Right ventricle myocardium inferior (tissue), 1 donor: Measurements from ENCODE around the gene CEACAM5. TPM values are rescaled to one million over a fixed set of nuclear protein-coding genes. Genes with fewer than 3 reads are reported as not detected.
"Not testable (repeated sequence)": the region's sequence is repeated elsewhere in the genome, so short reads cannot be mapped to it uniquely, and the experiment has no call there.

Source experiments
- ATAC-seq: fragments of 200-7000 bp; cut with Tn5 transposase; one replicate; pipeline ENCODE4 v1.9.1; 2020; ENCODE audit warnings: mild to moderate bottlenecking, moderate library complexity
- DNase-seq: peaks from one replicate; pipeline ENCODE4 v3.0.0; 2021; ENCODE audit errors: missing footprints
- intact Hi-C: fragments of 100-400 bp; cut with DNase I; formaldehyde crosslinking; loops from one replicate; pipeline ENCODE4 v1.11.0; 2022
- total RNA-seq: library from RNA; stranded (reverse); fragmentation: NEBNext Ultra II Directional; extraction: Animal tissue kit (Norgen Biotek cat#: 25700); gene quantifications from one replicate; pipeline ENCODE4 v1.2.1, GENCODE V29; 2021
- donor health status: DM: no; HTN: yes; CAD: no; lungs with severe emphysema.

Gene CEACAM5
- total RNA-seq, 1 donor from 2014 or later, result not detected

DNA sequence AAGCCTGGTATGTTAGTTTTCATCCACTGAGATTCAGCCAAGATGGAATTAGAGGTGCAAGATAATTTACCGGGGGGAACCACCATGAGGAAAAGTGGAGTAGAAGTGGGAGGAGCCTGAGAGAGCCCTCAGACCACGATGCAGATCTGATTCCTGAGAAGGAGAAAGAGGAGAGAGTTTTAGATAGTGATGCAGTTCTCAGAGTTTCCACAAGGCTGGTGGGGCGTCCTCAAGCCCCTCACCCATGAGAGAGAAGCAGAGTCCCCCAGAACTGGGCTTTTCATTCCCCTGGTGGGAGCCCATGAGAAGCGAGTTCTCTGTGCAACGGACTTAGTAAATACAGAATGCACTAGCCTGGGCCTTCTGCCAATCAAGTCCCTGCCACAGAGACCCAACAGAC, 18.1 kb downstream of the CEACAM5 start:
- intact Hi-C loops, result no loop called here
- DNase-seq (no peak), ATAC-seq (no peak)

- intact Hi-C loops, result no loop called here
- no peak for ATAC-seq
These were observed 25.7 kb downstream of the CEACAM5 start for GRCh38 chr19:41734156-41734555.

DNA sequence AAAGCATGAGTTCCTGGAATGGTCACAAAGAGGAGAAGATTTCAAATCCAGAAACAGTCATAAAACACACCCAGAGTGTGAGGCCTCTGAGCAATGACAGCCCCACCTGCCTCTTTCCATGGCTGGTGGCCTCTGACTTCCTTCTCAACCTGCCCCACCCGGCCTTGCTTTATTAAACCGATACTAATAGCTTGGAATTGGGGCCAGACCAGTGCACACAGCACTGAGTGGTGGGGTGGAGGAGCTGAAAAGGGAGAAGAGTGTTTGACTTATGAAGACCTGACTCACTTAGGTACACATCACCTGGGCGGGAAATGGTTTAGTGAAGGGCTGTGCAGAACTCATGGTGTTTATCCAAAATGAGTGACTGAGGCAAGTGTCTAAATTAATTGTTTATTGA, 26.2 kb downstream of the CEACAM5 start:
- ATAC-seq, result no peak
- intact Hi-C loops, result no loop called here
- DNase-seq, result no peak

More at GRCh38 chr19:41734156-41734555, 25.7 kb downstream of the CEACAM5 start:
- no peak for DNase-seq

DNA sequence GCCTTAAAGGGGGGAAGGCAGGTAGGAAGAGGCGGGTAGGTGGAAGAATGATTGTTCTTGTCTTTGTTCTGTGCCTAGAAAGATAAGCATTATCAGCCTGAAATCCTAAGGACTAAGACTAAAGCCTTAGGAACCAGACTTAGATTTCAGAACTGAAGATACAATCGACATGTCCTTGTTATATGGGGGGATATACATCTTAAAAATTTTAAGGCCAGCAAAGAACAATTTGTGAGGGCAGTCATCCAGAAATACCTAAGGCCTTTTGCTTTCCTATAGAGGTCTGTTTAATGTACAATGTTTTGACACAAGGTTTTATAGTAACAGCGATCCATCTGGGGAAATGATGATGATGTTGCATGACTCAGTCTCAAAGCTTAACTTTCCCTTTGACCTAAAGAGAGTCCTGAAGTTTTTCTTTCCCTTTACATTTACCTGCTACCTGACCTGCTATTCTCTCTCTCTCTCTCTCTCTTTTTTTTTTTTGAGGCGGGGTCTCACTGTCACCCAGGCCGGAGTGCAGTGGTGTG, 26.7 kb downstream of the CEACAM5 start:
- intact Hi-C loops, result no loop called here
- no peak for DNase-seq

DNA sequence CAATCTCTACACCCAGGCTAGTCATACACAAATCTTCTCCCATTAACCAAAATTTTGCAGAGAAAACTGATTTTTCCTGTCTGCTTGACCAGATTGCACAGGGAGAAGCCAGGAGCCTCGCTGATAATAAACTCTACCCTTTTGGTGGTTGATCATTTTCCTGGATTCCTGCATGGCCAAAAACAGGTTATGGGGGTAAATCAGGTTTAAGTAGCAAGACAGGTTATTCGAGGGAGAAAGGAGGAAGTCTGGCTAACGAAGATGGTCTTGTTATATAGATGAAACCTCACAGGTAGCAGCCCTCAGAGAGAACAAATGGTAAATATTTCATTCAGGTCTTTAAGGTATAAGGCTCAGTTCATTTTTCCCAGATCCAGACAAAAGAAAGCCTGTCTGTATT, 30.9 kb downstream of the CEACAM5 start:
- ATAC-seq (no peak), DNase-seq (no peak)
- intact Hi-C loops, result no loop called here

More for the DNA sequence above, 26.7 kb downstream of the CEACAM5 start:
- ATAC-seq, result no peak

DNA sequence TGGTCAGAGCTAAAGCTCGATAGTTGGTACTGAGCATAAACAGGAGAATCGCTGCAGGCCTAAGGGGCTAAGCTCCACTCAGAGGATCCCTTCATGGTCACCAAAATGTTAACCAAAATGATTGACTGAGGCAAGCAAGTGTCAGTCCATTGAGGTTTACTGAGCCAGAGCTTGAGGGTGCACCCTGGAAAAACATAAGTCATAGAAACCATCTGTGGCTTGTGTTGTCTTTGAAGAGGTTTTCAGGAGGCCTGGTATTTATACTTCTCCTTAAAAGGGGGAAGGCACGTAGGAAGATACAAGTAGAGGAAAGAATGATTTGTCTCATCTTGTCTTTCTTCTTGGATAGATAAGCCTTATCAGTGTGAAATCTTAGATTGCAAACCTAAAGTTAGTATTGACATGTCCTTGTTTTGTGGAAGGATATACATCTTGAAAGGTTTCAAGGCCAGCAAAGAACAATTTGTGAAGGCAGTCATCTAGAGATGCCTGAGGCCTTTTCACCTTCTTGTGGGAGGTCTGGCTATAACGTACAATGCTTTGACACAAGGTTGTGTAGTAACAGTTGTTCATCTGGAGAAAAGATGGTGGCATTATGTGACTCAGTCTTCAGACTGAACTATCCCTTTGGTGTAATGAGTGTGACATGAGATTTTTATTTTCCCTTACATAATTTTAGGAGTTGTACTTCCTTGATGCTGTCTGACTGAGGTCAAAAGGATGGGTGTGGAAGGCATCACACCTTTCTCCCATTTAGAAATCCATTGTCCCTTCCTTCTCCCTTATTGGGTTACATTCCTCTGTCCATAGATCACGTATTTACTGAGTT, 32.2 kb downstream of the CEACAM5 start:
- DNase-seq (no peak), ATAC-seq (no peak)
- intact Hi-C loops, result no loop called here

GRCh38 chr19:41741244-41741554, 32.8 kb downstream of the CEACAM5 start:
- intact Hi-C loops, result no loop called here
- ATAC-seq, result no peak

GRCh38 chr19:41744850-41745249, 36.4 kb downstream of the CEACAM5 start:
- ATAC-seq (no peak), DNase-seq (no peak)
- intact Hi-C loops, result loop anchor here (5.0 kb wide), 1 partner anchor 103 kb away; no protein-coding TSS in a partner anchor

More at GRCh38 chr19:41741244-41741554, 32.8 kb downstream of the CEACAM5 start:
- no peak for DNase-seq

DNA sequence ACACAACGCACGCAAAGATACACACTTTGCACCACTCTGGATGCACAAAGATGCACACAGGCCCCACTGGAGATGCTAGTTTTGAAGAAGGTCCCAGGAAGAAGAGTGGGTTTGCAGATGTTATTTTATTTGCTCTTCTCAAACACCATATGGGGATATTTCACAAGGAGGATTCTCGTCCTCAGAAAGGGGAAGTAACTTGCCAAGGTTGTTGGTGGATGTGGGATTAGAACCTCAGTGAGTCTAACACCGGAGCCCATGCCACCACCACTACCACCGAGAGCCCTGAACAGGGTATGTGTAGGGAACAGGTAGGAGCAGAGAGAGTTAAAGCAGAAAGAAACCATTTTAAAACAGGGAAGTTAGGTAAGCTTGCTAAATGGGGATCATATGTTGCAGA, 37.3 kb downstream of the CEACAM5 start:
- DNase-seq (no peak), ATAC-seq (no peak)
- intact Hi-C loops, result loop anchor here (5.0 kb wide), 1 partner anchor 103 kb away; no protein-coding TSS in a partner anchor

- ATAC-seq (no peak), DNase-seq (peak; percentile 79)
- intact Hi-C loops, result loop anchor here (5.0 kb wide), 1 partner anchor 104 kb away; no protein-coding TSS in a partner anchor
These were observed 38.3 kb downstream of the CEACAM5 start for GRCh38 chr19:41746593-41747227.

- ATAC-seq (no peak), DNase-seq (no peak)
- intact Hi-C loops, result loop anchor here (5.0 kb wide), 1 partner anchor 106 kb away; no protein-coding TSS in a partner anchor
These were observed 39.6 kb downstream of the CEACAM5 start for GRCh38 chr19:41748012-41748411.

DNA sequence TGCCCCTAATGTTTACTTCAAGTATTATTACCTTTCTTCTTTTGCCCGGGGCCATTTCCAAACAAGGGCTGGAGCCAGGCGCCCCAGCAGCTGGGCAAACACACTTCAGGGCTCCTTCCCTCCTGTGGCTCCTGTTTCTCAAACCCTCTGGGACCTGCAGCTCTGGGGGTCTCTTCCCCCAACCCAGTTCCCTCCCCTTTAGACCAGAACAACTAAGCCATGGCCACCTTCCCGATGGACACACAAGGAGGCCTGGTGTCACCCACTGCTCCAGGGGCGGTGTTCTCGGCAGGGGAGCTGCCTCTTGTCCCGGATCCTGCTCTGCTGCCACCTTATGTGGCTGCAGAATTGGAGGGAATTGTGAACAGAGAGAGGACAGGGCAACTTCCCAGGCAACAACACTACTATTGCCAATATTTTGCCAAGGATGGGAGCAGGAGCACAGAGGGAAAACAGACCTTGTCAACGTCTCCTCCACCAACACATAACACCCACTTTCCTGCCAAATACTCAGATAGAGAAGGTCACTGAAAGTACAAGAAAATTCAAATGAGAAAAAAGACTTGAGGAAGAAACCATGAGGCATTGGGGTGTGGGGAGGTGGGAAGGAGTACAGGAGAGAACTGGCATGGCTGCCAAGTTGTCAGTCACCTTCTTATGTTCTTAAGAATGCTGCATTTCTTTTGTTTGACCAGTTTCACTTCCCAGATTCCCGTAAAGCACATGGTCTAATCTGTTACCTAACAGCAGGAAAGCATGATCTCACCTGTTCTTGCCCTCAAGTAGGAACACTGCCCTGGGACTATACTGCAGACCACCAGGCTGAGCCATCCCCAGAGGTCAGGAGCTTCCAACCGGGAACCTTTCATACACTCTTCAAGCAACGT, 42.1 kb downstream of the CEACAM5 start:
- peak; percentile 56 for ATAC-seq
- intact Hi-C loops, DNase-seq: not testable (repeated sequence)

GRCh38 chr19:41753159-41753558, 44.7 kb downstream of the CEACAM5 start:
- DNase-seq (peak; percentile 88), ATAC-seq (no peak)
- intact Hi-C loops, result no loop called here

- ATAC-seq, result no peak
- no peak for DNase-seq
- intact Hi-C loops, result no loop called here
These were observed 45.6 kb downstream of the CEACAM5 start for GRCh38 chr19:41753936-41754529.

- DNase-seq, result no peak
- intact Hi-C loops, result no loop called here
- ATAC-seq, result no peak
These were observed 47.0 kb downstream of the CEACAM5 start, which contains the start of gene CEACAM6 for GRCh38 chr19:41755328-41755913. CEACAM6 (plus strand) TSS chr19:41755530; CDS start chr19:41755639, 109 bp downstream.

- ATAC-seq, result no peak
- intact Hi-C loops, result no loop called here
- no peak for DNase-seq
These were observed 50.4 kb downstream of the CEACAM5 start for GRCh38 chr19:41758846-41759245.

- no peak for ATAC-seq
- intact Hi-C loops, result no loop called here
- DNase-seq, result no peak
These were observed 58.7 kb downstream of the CEACAM5 start for GRCh38 chr19:41767115-41767514.

DNA sequence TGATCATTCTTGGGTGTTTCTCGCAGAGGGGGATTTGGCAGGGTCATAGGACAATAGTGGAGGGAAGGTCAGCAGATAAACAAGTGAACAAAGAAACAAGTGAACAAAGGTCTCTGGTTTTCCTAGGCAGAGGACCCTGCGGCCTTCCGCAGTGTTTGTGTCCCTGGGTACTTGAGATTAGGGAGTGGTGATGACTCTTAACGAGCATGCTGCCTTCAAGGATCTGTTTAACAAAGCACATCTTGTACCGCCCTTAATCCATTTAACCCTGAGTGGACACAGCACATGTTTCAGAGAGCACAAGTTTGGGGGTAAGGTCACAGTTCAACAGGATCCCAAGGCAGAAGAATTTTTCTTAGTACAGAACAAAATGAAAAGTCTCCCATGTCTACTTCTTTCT, 59.7 kb downstream of the CEACAM5 start:
- intact Hi-C loops, DNase-seq, ATAC-seq: not testable (repeated sequence)
